OCI-LY1 (cell line): ENCODE data around the gene SKP1.

ENCODE experiments used
- H2AFZ ChIP-seq: fragments of 200-600 bp; sonication (generic), shearing (Covaris generic); 2 replicates; pipeline ENCODE4 v1.6.0; 2014; ENCODE audit warnings: antibody characterized with exemption, mild to moderate bottlenecking, low read length
- H3F3A ChIP-seq: fragments of 200-600 bp; sonication (generic), shearing (Covaris generic); 2 replicates; pipeline ENCODE4 v1.6.0; 2014; ENCODE audit warnings: mild to moderate bottlenecking, antibody characterized with exemption, low read length, moderate library complexity; ENCODE audit not compliant: insufficient read depth
- H3K27ac ChIP-seq: fragments of 200-600 bp; sonication (generic); 2 replicates; pipeline ENCODE4 v1.5.1; 2014; ENCODE audit warnings: low read length, mixed run types, mild to moderate bottlenecking, low read depth; ENCODE audit not compliant: poor library complexity, severe bottlenecking
- H3K27me3 ChIP-seq: fragments of 200-600 bp; sonication (generic); 2 replicates; pipeline ENCODE4 v1.6.0; 2014; ENCODE audit warnings: antibody characterized with exemption, mild to moderate bottlenecking, low read length, moderate library complexity; ENCODE audit not compliant: insufficient read depth
- H3K36me3 ChIP-seq: fragments of 200-600 bp; sonication (generic); 2 replicates; pipeline ENCODE4 v1.6.1; 2014; ENCODE audit warnings: mild to moderate bottlenecking, antibody characterized with exemption, low read length, moderate library complexity, mixed read lengths; ENCODE audit not compliant: insufficient read depth
- H3K4me1 ChIP-seq: fragments of 200-600 bp; sonication (generic); 2 replicates; pipeline ENCODE4 v1.5.1; 2014; ENCODE audit warnings: mild to moderate bottlenecking, low read length, moderate library complexity; ENCODE audit not compliant: insufficient read depth, severe bottlenecking
- H3K4me2 ChIP-seq: fragments of 200-600 bp; sonication (generic), shearing (Covaris generic); 2 replicates; pipeline ENCODE4 v1.6.1; 2014; ENCODE audit warnings: low read length
- H3K4me3 ChIP-seq: fragments of 200-600 bp; sonication (generic); 2 replicates; pipeline ENCODE4 v1.5.1; 2014; ENCODE audit warnings: low read length, low read depth, mild to moderate bottlenecking, mixed read lengths; ENCODE audit not compliant: poor library complexity, severe bottlenecking
- H3K79me2 ChIP-seq: fragments of 200-600 bp; shearing (Covaris generic); 2 replicates; pipeline ENCODE4 v1.6.1; 2016; ENCODE audit warnings: mixed run types, low read length, mixed read lengths; ENCODE audit not compliant: insufficient read depth
- H3K9ac ChIP-seq: fragments of 200-600 bp; sonication (generic), shearing (Covaris generic); 2 replicates; pipeline ENCODE4 v1.6.1; 2014; ENCODE audit warnings: mild to moderate bottlenecking, low read length, mixed read lengths
- H3K9me2 ChIP-seq: fragments of 200-600 bp; sonication (generic), shearing (Covaris generic); 2 replicates; pipeline ENCODE4 v1.6.1; 2014; ENCODE audit warnings: low read depth, mild to moderate bottlenecking, low read length, mixed read lengths
- H3K9me3 ChIP-seq: fragments of 200-600 bp; shearing (Covaris generic); 2 replicates; pipeline ENCODE4 v1.6.1; 2014; ENCODE audit warnings: low read length, mixed read lengths
- H4K20me1 ChIP-seq: fragments of 200-600 bp; sonication (generic), shearing (Covaris generic); 2 replicates; pipeline ENCODE4 v1.6.0; 2016; ENCODE audit warnings: mild to moderate bottlenecking, low read length; ENCODE audit not compliant: insufficient read depth
- EZH2 ChIP-seq: fragments of 200-600 bp; sonication (generic), shearing (Covaris generic); IDR thresholded peaks from 2 replicates; pipeline ENCODE4 v1.8.0; 2017; ENCODE audit warnings: borderline replicate concordance, mixed run types, mild to moderate bottlenecking, antibody characterized with exemption, low read length, moderate library complexity, mixed read lengths
- TF ChIP-seq, protein P1 (sequence below): fragments of 200-600 bp; sonication (generic), shearing (Covaris generic); IDR thresholded peaks from 2 replicates; pipeline ENCODE4 v1.5.1; 2017; ENCODE audit warnings: mild to moderate bottlenecking, antibody characterized with exemption, low read length, moderate library complexity, mixed read lengths

Gene SKP1

DNA sequence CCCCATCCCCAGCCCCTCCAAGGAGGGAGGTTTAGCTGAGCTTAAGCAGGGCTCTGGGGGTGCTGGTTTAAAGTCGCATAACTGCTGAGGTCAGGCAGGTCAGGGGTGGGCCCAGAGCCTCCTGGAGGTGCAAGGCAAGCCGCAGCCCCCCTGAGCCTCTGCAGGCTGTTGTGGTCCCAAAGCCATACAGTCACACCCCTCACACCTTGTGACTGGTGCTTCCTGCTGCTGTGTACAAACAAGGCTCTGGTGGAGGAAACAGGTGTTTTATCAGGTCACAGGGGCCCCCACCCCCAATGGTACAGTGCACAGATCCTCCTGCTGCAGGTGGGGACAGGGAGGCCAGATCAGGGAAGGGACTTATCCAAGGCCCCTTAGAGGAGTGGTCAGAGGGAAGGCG is 54.2 kb downstream of the SKP1 start:
- Histone ChIP-seq H3K4me2 (no peak overlapping the region), H3K27ac (no peak overlapping the region)

DNA sequence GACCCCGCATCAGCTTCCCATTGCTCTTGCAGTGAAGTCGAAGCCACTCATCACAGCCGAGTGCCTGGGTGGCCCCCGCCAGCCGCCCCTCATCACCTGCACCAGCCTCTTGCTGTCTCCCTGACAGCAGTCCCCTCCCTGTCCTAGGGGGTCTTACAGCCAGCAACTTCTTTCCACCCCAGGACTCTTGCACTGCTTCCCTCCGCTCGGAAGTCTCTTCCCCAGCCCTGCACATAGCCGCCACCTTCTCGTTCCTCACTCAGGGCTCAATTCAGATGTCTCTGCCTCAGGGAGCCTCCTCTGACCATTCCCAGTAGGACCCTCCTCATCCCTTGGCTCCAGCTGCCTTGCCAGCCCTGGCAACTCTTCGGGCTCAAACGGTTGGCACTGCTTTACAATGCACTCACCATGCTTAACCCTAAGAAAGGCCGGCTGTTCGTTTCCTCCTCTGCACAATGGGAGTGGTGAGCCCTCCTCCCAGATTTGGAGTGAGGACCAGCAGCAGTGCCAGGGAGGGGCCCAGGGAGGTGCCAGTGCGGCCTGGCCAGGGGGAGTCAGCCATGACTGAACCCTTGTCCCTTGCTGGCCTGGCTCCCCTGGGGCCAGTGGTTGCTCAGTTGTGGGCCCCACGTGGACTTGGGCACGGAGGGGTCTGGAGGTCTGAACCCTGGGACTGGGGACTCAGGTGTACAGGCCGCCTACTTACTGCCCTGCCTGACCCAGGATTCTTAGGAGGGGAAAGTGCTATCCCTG is 56.2 kb downstream of the SKP1 start:
- TF ChIP-seq, protein P1, sequence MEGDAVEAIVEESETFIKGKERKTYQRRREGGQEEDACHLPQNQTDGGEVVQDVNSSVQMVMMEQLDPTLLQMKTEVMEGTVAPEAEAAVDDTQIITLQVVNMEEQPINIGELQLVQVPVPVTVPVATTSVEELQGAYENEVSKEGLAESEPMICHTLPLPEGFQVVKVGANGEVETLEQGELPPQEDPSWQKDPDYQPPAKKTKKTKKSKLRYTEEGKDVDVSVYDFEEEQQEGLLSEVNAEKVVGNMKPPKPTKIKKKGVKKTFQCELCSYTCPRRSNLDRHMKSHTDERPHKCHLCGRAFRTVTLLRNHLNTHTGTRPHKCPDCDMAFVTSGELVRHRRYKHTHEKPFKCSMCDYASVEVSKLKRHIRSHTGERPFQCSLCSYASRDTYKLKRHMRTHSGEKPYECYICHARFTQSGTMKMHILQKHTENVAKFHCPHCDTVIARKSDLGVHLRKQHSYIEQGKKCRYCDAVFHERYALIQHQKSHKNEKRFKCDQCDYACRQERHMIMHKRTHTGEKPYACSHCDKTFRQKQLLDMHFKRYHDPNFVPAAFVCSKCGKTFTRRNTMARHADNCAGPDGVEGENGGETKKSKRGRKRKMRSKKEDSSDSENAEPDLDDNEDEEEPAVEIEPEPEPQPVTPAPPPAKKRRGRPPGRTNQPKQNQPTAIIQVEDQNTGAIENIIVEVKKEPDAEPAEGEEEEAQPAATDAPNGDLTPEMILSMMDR = no peak
- TF ChIP-seq EZH2 = no peak
- no peaks in the 10 kb centered on the region for H3K36me3 ChIP-seq
- no peaks in the 10 kb centered on the region for H3K27me3 ChIP-seq
- H3K9me3 ChIP-seq = no peaks in the 10 kb centered on the region
- no peaks in the 10 kb centered on the region for H3K4me1 ChIP-seq
- no peak overlapping the region for H3K4me3 ChIP-seq
- no peaks in the 10 kb centered on the region for H3K79me2 ChIP-seq
- H3K9ac ChIP-seq = no peak overlapping the region
- H3F3A ChIP-seq = no peaks in the 10 kb centered on the region
- no peak overlapping the region for H3K4me2 ChIP-seq
- H4K20me1 ChIP-seq = no peaks in the 10 kb centered on the region
- no peak overlapping the region for H3K27ac ChIP-seq
- H2AFZ ChIP-seq = no peak overlapping the region
- H3K9me2 ChIP-seq = no peaks in the 10 kb centered on the region

More for the DNA sequence above, 54.2 kb downstream of the SKP1 start:
- Histone ChIP-seq H3K4me1 (no peaks in the 10 kb centered on the region), H3K9ac (no peak overlapping the region), H3K79me2 (no peaks in the 10 kb centered on the region), H3F3A (no peaks in the 10 kb centered on the region), H3K9me3 (no peaks in the 10 kb centered on the region), H3K36me3 (no peaks in the 10 kb centered on the region), H4K20me1 (no peaks in the 10 kb centered on the region), H3K27me3 (no peaks in the 10 kb centered on the region), H2AFZ (no peak overlapping the region), H3K9me2 (no peaks in the 10 kb centered on the region), H3K4me3 (no peak overlapping the region)
- no peak for TF ChIP-seq EZH2
- TF ChIP-seq, protein P1 = no peak

DNA sequence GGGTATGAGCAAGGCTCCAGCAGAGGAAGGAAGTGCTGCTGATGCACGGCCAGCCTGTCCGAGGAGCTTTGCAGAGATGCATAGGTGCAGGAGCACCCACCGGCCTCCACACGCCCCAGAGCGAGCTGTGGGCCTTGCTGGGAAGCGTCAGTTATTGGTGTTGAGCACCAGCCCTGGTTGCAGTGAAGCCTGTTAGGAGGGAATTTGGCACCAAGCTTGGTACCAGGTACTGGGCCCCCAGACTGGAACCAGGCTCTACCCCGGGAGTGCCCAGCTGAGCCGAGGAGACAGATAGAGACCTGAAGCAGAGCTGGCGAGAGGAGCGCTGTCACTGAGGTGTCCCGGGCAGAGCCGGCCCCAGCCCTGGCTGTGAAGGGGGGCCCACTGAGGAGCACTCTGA is 57.0 kb downstream of the SKP1 start:
- H3K4me1 ChIP-seq = no peaks in the 10 kb centered on the region
- no peak overlapping the region for H3K4me2 ChIP-seq
- no peak overlapping the region for H2AFZ ChIP-seq
- H4K20me1 ChIP-seq = no peaks in the 10 kb centered on the region
- no peak for TF ChIP-seq EZH2
- TF ChIP-seq, protein P1 = no peak
- no peaks in the 10 kb centered on the region for H3K36me3 ChIP-seq
- no peaks in the 10 kb centered on the region for H3K27me3 ChIP-seq
- H3K79me2 ChIP-seq = no peaks in the 10 kb centered on the region
- no peak overlapping the region for H3K4me3 ChIP-seq
- H3F3A ChIP-seq = no peaks in the 10 kb centered on the region
- H3K9me2 ChIP-seq = no peaks in the 10 kb centered on the region
- no peaks in the 10 kb centered on the region for H3K9me3 ChIP-seq
- no peak overlapping the region for H3K27ac ChIP-seq
- no peak overlapping the region for H3K9ac ChIP-seq
